Epidermal melanocyte (primary cell): ENCODE data around the gene FOXK2.

ENCODE experiments used
- DNase-seq: peaks from one replicate; pipeline ENCODE4 v3.0.0; 2011; ENCODE audit warnings: low spot score; ENCODE audit not compliant: insufficient read length

Gene FOXK2

GRCh38 chr17:82589851-82590180, 70.3 kb downstream of the FOXK2 start:
- no peak for DNase-seq

- no peak for DNase-seq
Measured at GRCh38 chr17:82590216-82590615, 70.7 kb downstream of the FOXK2 start.

- no peak for DNase-seq
Measured at GRCh38 chr17:82590881-82591539, 71.5 kb downstream of the FOXK2 start.

GRCh38 chr17:82592289-82592766, 72.8 kb downstream of the FOXK2 start:
- no peak for DNase-seq

- no peak for DNase-seq
Measured at GRCh38 chr17:82592767-82593589, 73.4 kb downstream of the FOXK2 start.

GRCh38 chr17:82593590-82594087, 74.1 kb downstream of the FOXK2 start:
- no peak for DNase-seq

- no peak for DNase-seq
Measured at GRCh38 chr17:82594571-82594970, 75.0 kb downstream of the FOXK2 start.

GRCh38 chr17:82595893-82596292, 76.4 kb downstream of the FOXK2 start:
- no peak for DNase-seq

- no peak for DNase-seq
Measured at GRCh38 chr17:82596296-82596695, 76.8 kb downstream of the FOXK2 start.

- no peak for DNase-seq
Measured at GRCh38 chr17:82596837-82597672, 77.5 kb downstream of the FOXK2 start.

GRCh38 chr17:82598256-82599119, 79.0 kb downstream of the FOXK2 start:
- no peak for DNase-seq

- DNase-seq = no peak
Measured at GRCh38 chr17:82599674-82600661, 80.4 kb downstream of the FOXK2 start.

GRCh38 chr17:82600731-82601446, 81.4 kb downstream of the FOXK2 start:
- no peak for DNase-seq

- no peak for DNase-seq
Measured at GRCh38 chr17:82601447-82602000, 82.0 kb downstream of the FOXK2 start.

- DNase-seq = no peak
Measured at GRCh38 chr17:82602487-82602886, 83.0 kb downstream of the FOXK2 start.

GRCh38 chr17:82602986-82603710, 83.6 kb downstream of the FOXK2 start:
- DNase-seq = no peak

- no peak for DNase-seq
Measured at GRCh38 chr17:82603981-82604448, 84.5 kb downstream of the FOXK2 start.

- no peak for DNase-seq
Measured at GRCh38 chr17:82604532-82604931, 85.0 kb downstream of the FOXK2 start.
